ENCODE measurements around the gene SIM1.

The SIM1 gene

GRCh38 chr6:100461278-100461916, 3.3 kb downstream of the SIM1 start:
- no peak for TF ChIP-seq CTCF (IDR thresholded peaks at IDR 0.05; ENCODE audit: low read depth, low read length)
- no peak overlapping the region for H3K4me3 ChIP-seq (replicated peaks in 1 of 2; ENCODE audit: low read depth in 2 of 2, low read length in 2 of 2)
- DNase-seq (ENCODE audit: low read depth in 2 of 2) = peak in 1 of 2 donors; percentile 33

GRCh38 chr6:100460650-100461204, 4.0 kb downstream of the SIM1 start:
- H3K4me3 ChIP-seq (replicated peaks in 1 of 2; ENCODE audit: low read depth in 2 of 2, low read length in 2 of 2) = no peak overlapping the region
- TF ChIP-seq CTCF (IDR thresholded peaks at IDR 0.05; ENCODE audit: low read depth, low read length) = peak; percentile 35
- DNase-seq (ENCODE audit: low read depth in 2 of 2) = no peak

GRCh38 chr6:100459592-100460184, 5.0 kb downstream of the SIM1 start:
- no peak for TF ChIP-seq CTCF (IDR thresholded peaks at IDR 0.05; ENCODE audit: low read depth, low read length)
- no peak for DNase-seq (ENCODE audit: low read depth in 2 of 2)
- H3K4me3 ChIP-seq (replicated peaks in 1 of 2; ENCODE audit: low read depth in 2 of 2, low read length in 2 of 2) = no peak overlapping the region

- no peak for DNase-seq (ENCODE audit: low read depth in 2 of 2)
- no peak overlapping the region for H3K4me3 ChIP-seq (replicated peaks in 1 of 2; ENCODE audit: low read depth in 2 of 2, low read length in 2 of 2)
- no peak for TF ChIP-seq CTCF (IDR thresholded peaks at IDR 0.05; ENCODE audit: low read depth, low read length)
Measured at GRCh38 chr6:100458841-100459591, 5.7 kb downstream of the SIM1 start.

DNA sequence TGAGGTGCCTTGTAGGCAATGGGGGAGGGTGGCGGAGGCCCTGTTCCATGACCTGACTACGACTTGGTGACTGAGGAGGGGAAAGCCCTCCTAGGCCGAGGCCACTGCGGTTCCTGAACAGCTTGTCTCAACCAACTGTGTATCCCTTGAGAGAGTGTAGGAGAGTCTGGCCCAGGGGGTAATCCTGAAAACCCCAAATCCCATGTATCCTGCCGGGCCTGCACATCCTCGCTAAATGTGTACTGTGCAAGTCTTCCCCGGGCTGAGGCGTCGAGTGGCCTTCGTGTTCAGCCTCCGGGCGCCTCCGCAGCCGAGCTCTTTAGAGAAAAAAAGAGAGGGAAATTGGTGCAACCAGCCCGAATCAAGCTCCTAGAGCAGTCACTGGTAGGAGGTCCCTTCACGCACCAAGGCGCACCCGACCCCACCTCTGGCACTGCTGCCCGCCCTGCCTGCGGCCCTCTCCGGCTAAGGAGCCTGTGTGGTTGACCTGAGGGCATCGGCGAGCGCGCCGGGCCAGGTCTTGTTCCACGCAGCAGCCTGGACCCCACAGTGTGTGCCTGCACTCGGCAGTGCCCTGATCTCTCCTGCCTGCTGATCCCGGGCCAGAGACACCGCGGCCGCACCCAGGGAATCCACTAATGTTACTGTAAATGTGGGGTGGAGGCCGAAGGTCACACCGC, 7.3 kb downstream of the SIM1 start:
- no peak overlapping the region for H3K4me3 ChIP-seq (replicated peaks in 1 of 2; ENCODE audit: low read depth in 2 of 2, low read length in 2 of 2)
- no peak for TF ChIP-seq CTCF (IDR thresholded peaks at IDR 0.05; ENCODE audit: low read depth, low read length)

DNA sequence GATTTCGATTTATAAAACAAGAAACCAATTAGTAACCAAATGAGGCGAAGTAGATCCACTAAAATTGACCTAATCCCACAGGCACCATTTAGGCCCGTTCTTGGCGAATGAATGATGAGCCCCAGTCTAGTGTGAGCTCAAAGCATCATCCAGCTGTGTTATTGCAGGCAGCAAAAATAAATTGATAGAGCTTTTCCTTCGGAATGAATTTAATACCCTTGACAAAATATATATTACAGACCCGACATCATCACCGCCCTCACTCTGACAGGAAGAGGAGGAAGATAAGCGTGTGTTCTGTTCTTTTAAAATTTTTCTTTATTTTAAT, 7.8 kb downstream of the SIM1 start:
- H3K4me3 ChIP-seq (replicated peaks in 1 of 2; ENCODE audit: low read depth in 2 of 2, low read length in 2 of 2) = no peak overlapping the region
- TF ChIP-seq CTCF (IDR thresholded peaks at IDR 0.05; ENCODE audit: low read depth, low read length) = no peak
- no peak for DNase-seq (ENCODE audit: low read depth in 2 of 2)

More for the DNA sequence above, 7.3 kb downstream of the SIM1 start:
- no peak for DNase-seq (ENCODE audit: low read depth in 2 of 2)

Measured in cardiac fibroblast (primary cell).